ENCODE measurements around the gene RBMS1.

DNA sequence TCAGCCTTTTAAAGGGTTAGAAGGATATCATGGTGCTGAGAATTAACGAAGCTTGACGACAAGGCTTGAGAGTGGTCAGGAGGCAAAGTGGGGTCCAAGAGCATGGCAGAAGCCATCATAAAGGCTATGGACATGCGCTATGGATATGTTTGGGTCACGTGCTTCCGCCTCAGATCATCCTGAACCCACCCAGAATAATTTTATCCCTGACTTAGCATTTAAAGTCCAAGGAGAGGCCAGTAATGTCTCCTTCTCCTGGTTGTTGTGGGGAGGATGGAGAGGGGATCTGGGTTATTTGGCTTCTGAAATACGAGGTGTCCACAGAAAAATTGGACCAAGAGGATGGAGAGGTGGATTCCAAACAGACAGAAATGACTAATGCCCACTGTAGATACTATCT lies 38.8 kb upstream of the RBMS1 start:
- no peak for TF ChIP-seq POLR2A (IDR thresholded peaks at IDR 0.05)
- TF ChIP-seq, protein P1, sequence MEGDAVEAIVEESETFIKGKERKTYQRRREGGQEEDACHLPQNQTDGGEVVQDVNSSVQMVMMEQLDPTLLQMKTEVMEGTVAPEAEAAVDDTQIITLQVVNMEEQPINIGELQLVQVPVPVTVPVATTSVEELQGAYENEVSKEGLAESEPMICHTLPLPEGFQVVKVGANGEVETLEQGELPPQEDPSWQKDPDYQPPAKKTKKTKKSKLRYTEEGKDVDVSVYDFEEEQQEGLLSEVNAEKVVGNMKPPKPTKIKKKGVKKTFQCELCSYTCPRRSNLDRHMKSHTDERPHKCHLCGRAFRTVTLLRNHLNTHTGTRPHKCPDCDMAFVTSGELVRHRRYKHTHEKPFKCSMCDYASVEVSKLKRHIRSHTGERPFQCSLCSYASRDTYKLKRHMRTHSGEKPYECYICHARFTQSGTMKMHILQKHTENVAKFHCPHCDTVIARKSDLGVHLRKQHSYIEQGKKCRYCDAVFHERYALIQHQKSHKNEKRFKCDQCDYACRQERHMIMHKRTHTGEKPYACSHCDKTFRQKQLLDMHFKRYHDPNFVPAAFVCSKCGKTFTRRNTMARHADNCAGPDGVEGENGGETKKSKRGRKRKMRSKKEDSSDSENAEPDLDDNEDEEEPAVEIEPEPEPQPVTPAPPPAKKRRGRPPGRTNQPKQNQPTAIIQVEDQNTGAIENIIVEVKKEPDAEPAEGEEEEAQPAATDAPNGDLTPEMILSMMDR (IDR thresholded peaks at IDR 0.05): no peak

All from tibial nerve (tissue), 3 donors.